ENCODE measurements around the gene DGKD.
A peak's percentile ranks its signal among the peaks of the same experiment; 100 is the strongest.

GRCh38 chr2:233443511-233444183 is 89.4 kb downstream of the DGKD start:
- peak in 3 of 4 experiments; percentile 86 to 92 (median 90) for TF ChIP-seq CTCF (IDR thresholded peaks at IDR 0.05)
- TF ChIP-seq POLR2A (IDR thresholded peaks at IDR 0.05), result no peak

Measured in gastroesophageal sphincter (tissue), 3 donors.